Tibial nerve (tissue), 4 donors: ENCODE data around the gene PPIF. TPM values are rescaled to one million over a fixed set of nuclear protein-coding genes. Genes with fewer than 3 reads are reported as not detected.

Source experiments
- DNase-seq, 2 donors: peaks; one replicate each; pipeline ENCODE4 v3.0.0-alpha.2; 2019; ENCODE audit warnings: low spot score in 2 of 2
- H3K27ac ChIP-seq, 4 donors: fragments of 200-600 bp; sonication (generic) in 3 of 4; one replicate each; pipeline ENCODE4 v1.5.1; 2017 to 2019; ENCODE audit warnings: mild to moderate bottlenecking in 1 of 4
- H3K27me3 ChIP-seq, 2 donors: fragments of 200-600 bp; sonication (generic) in 1 of 2; one replicate each; pipeline versions ENCODE4 v1.5.1 to v1.6.0; 2017 to 2019
- H3K36me3 ChIP-seq, 3 donors: fragments of 200-600 bp; sonication (generic); one replicate each; pipeline ENCODE4 v1.5.1; 2018 to 2019
- H3K4me1 ChIP-seq, 4 donors: fragments of 200-600 bp; sonication (generic) in 3 of 4; one replicate each; pipeline ENCODE4 v1.5.1; 2017 to 2019
- H3K4me3 ChIP-seq, 4 donors: fragments of 200-600 bp; sonication (generic) in 3 of 4; one replicate each; pipeline ENCODE4 v1.5.1; 2017 to 2019; ENCODE audit warnings: mild to moderate bottlenecking in 1 of 4, moderate library complexity in 1 of 4
- H3K9me3 ChIP-seq, 4 donors: fragments of 200-600 bp; sonication (generic) in 3 of 4; one replicate each; pipeline ENCODE4 v1.5.1; 2017 to 2019
- EP300 ChIP-seq, 2 donors: sonication (generic); formaldehyde crosslinking; IDR thresholded peaks; one replicate each; pipeline ENCODE4 v1.6.1; 2017; ENCODE audit warnings: antibody characterized with exemption in 2 of 2, mild to moderate bottlenecking in 1 of 2
- POLR2A ChIP-seq, 2 donors: fragments of 450-650 bp; IDR thresholded peaks; one replicate each; pipeline ENCODE4 v1.6.1; 2017; ENCODE audit warnings: antibody characterized with exemption in 2 of 2, mild to moderate bottlenecking in 2 of 2, moderate library complexity in 2 of 2
- WGBS, 2 donors: methylation state at CpG; one replicate each; pipeline ENCODE4 v1.1.5; 2018; 5-methylcytosine and 5-hydroxymethylcytosine counted together
- total RNA-seq, 4 donors: library from RNA; depleted of rRNA; stranded (reverse); fragments of >200 nt; gene quantifications; one replicate each; pipeline ENCODE4 v1.1.0, GENCODE V29; 2016
- TF ChIP-seq, protein P1 (sequence below), 5 experiments: fragments of 200-600 bp in 3 of 5; fragments of 450-650 bp in 2 of 5; sonication (generic) in 3 of 5; IDR thresholded peaks; one replicate each; pipeline ENCODE4 v1.5.1; 2016 to 2019; ENCODE audit warnings: antibody characterized with exemption in 5 of 5, mild to moderate bottlenecking in 3 of 5, moderate library complexity in 2 of 5

Gene PPIF
- 10 to 100 TPM; 16.6 to 36.0 (median 20.6) TPM for total RNA-seq

- peak; percentile 89 to 90 for DNase-seq
- H3K4me1 ChIP-seq = peaks cover 0 to 26% (median 10%) of the 10 kb centered on the region in 4 donors
- TF ChIP-seq EP300 (IDR thresholded peaks at IDR 0.05) (peak in 1 of 2 donors; percentile 84), POLR2A (IDR thresholded peaks at IDR 0.05) (peak; percentile 80 to 87)
- TF ChIP-seq, protein P1, sequence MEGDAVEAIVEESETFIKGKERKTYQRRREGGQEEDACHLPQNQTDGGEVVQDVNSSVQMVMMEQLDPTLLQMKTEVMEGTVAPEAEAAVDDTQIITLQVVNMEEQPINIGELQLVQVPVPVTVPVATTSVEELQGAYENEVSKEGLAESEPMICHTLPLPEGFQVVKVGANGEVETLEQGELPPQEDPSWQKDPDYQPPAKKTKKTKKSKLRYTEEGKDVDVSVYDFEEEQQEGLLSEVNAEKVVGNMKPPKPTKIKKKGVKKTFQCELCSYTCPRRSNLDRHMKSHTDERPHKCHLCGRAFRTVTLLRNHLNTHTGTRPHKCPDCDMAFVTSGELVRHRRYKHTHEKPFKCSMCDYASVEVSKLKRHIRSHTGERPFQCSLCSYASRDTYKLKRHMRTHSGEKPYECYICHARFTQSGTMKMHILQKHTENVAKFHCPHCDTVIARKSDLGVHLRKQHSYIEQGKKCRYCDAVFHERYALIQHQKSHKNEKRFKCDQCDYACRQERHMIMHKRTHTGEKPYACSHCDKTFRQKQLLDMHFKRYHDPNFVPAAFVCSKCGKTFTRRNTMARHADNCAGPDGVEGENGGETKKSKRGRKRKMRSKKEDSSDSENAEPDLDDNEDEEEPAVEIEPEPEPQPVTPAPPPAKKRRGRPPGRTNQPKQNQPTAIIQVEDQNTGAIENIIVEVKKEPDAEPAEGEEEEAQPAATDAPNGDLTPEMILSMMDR (IDR thresholded peaks at IDR 0.05) = peak; percentile 97 to 100 (median 99)
- H3K27ac ChIP-seq = peak within 1 kb of the TSS; percentile 78 to 90 (median 86)
- no peaks in the 10 kb centered on the region for H3K27me3 ChIP-seq
- peaks cover 0 to 35% (median 17%) of the 10 kb centered on the region in 3 donors for H3K36me3 ChIP-seq
- H3K4me3 ChIP-seq = peak within 1 kb of the TSS; percentile 64 to 97 (median 86)
- 0 to 1% methylated on average over 51 to 65 of the region's 77 CpGs for WGBS, 2 donors
- H3K9me3 ChIP-seq = no peaks in the 10 kb centered on the region
Measured at GRCh38 chr10:79347226-79347893, at the start of gene PPIF. Gene PPIF, plus strand, starts transcription at chr10:79347469. Its CDS starts 80 bp downstream, at chr10:79347549.

- peaks cover 2 to 100% (median 47%) of the 10 kb centered on the region in 3 donors for H3K36me3 ChIP-seq
- TF ChIP-seq POLR2A (IDR thresholded peaks at IDR 0.05) (no peak), EP300 (IDR thresholded peaks at IDR 0.05) (no peak)
- TF ChIP-seq, protein P1 (IDR thresholded peaks at IDR 0.05) = no peak
- DNase-seq = peak in 1 of 2 donors; percentile 36
- H3K4me3 ChIP-seq = no peak overlapping the region
- peak overlapping the region in 3 of 4 donors; percentile 14 to 82 (median 53) for H3K27ac ChIP-seq
- H3K9me3 ChIP-seq = no peaks in the 10 kb centered on the region
- 74 to 77% methylated on average over 19 to 27 of the region's 27 CpGs for WGBS, 2 donors
- H3K27me3 ChIP-seq = no peaks in the 10 kb centered on the region
- peaks cover 0 to 28% (median 8%) of the 10 kb centered on the region in 4 donors for H3K4me1 ChIP-seq
Measured at GRCh38 chr10:79298403-79299244, 48.6 kb upstream of the PPIF start.

DNA sequence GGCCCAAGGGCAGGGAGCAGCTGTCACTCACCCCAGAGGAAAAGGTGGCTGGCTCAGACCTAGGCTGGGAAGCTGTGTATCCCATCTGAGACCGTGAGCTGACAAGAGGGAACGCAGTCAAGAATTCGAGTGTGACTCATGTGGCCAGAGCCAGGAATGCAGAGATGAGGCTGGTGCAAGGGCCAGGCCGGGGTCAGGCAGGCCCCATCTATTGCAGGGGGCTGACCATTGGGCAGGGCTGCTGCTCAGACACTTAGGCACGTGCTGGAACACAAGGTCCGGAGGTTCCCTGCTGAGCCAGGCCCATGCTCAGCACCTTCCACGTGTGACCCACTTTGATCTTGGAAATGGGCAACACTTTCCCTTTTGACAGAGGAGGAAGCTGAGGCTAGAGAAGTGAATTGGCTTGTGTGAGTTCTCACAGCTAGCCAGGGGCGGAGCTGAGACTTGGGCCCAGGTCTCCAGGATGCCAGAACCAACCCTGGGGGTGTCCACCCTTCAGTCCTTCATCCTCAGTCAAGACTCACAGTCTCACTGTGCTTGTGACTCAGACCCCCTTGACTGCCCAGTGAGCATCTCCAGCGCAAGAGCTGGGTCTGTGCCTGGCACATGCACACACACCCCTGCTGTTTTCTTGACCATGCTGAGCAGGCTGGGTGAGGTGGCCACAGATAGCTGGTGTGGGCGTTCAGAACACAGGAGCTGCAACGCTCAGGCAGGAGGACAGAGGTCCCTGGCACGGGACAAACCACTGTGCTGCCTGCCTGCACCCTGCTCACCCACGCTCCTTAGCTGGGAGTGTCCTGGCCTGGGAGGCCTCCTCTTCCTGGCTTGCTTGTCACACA lies 47.6 kb upstream of the PPIF start:
- Histone ChIP-seq H3K27ac (peak overlapping the region in 3 of 4 donors; percentile 14 to 82 (median 53)), H3K36me3 (peaks cover 2 to 100% (median 56%) of the 10 kb centered on the region in 3 donors), H3K4me3 (no peak overlapping the region), H3K9me3 (no peaks in the 10 kb centered on the region), H3K4me1 (peaks cover 0 to 18% (median 7%) of the 10 kb centered on the region in 4 donors), H3K27me3 (no peaks in the 10 kb centered on the region)
- no peak for TF ChIP-seq EP300 (IDR thresholded peaks at IDR 0.05)
- no peak for TF ChIP-seq POLR2A (IDR thresholded peaks at IDR 0.05)
- TF ChIP-seq, protein P1 (IDR thresholded peaks at IDR 0.05) = no peak
- 68 to 75% methylated on average over 8 to 12 of the region's 13 CpGs for WGBS, 2 donors
- no peak for DNase-seq

GRCh38 chr10:79300711-79301110 lies 46.6 kb upstream of the PPIF start:
- H3K27ac ChIP-seq = no peak overlapping the region
- WGBS, 2 donors = 86 to 92% methylated on average over 15 to 24 of the region's 24 CpGs
- no peak for DNase-seq
- H3K36me3 ChIP-seq = peaks cover 2 to 100% (median 63%) of the 10 kb centered on the region in 3 donors
- peaks cover 0 to 14% (median 6%) of the 10 kb centered on the region in 4 donors for H3K4me1 ChIP-seq
- no peaks in the 10 kb centered on the region for H3K27me3 ChIP-seq
- no peak overlapping the region for H3K4me3 ChIP-seq
- H3K9me3 ChIP-seq = no peaks in the 10 kb centered on the region
- TF ChIP-seq EP300 (IDR thresholded peaks at IDR 0.05) = no peak
- no peak for TF ChIP-seq POLR2A (IDR thresholded peaks at IDR 0.05)
- TF ChIP-seq, protein P1 (IDR thresholded peaks at IDR 0.05) = no peak
